NAMALWA (cell line): ENCODE results near the gene ATP5PO.

Experiments used
- DNase-seq: peaks from one replicate; pipeline ENCODE4 v3.0.0-alpha.2; 2015; ENCODE audit warnings: low spot score

ATP5PO gene, protein sequence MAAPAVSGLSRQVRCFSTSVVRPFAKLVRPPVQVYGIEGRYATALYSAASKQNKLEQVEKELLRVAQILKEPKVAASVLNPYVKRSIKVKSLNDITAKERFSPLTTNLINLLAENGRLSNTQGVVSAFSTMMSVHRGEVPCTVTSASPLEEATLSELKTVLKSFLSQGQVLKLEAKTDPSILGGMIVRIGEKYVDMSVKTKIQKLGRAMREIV

DNA sequence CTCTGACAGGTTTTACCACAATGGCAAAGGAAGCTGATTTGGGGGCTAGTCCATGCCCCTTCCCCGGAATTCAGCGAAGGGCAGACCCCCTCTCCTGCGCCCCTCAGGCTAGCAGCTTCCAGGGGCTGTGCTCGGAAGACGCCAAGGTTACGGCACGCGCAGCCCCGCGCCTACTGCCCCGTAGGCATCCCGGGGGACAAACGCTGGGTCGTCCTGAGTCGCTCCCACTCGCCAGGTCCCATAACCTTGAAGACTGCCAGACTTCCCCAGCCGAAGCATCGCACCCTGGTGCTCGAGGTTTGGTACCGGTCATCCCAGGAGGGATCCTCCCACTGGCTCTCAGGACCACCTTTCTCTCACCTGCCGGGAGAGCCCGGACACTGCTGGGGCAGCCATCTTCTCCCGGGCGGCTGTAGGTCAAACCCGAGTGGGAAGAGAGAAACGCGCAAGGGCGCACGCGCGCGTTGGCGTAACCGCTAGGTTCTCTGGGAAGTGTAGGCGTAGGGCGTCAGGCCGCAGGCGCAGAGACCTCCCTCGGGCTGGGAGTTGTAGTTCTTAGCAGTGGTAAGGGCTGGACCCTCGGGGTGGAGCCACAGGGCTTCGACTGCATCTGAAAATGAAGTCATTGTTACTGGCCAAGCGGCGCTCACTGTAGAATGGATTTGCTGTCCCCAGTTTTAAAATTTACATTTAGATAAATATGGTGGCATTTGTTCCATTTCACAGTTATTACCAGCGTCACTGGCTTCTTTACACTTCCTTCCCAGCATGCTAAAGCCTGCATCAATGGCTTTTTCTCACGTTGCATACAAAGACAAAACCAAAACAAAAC lies at the start of gene ATP5PO:
Gene ATP5PO (minus strand): TSS at position 437 of the 832 bp plus-strand sequence. CDS start 41 bp downstream, at position 396.
- peak; percentile 98 for DNase-seq

DNA sequence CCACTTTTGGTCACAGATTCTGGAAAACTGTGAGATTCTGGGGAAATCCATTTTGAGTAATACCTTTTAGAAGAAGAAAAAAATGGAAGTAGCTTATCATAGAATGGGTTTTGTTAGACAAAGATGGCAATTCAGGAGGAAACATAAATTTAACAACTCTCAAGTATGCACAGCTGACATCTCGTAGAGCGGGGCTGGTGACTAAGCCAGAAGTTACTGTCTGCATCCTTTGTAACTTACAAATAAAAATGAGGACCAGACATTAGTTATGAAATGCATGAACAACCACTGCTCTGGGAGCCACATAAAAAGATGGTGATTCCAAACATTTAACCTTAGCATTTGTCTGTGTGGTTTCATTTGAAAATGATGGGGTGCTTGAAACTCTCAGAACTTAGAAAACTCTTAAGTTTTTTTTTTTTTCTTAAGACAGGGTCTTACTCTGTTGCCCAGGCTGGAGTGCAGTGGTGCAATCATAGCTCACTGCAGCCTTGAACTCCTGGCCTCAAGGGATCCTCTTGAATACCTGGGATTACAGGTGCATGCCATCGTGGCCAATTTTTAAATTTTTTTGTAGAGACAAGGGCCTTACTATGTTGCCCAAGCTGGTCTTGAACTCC lies 49.2 kb upstream of the ATP5PO start:
- DNase-seq: no peak

DNA sequence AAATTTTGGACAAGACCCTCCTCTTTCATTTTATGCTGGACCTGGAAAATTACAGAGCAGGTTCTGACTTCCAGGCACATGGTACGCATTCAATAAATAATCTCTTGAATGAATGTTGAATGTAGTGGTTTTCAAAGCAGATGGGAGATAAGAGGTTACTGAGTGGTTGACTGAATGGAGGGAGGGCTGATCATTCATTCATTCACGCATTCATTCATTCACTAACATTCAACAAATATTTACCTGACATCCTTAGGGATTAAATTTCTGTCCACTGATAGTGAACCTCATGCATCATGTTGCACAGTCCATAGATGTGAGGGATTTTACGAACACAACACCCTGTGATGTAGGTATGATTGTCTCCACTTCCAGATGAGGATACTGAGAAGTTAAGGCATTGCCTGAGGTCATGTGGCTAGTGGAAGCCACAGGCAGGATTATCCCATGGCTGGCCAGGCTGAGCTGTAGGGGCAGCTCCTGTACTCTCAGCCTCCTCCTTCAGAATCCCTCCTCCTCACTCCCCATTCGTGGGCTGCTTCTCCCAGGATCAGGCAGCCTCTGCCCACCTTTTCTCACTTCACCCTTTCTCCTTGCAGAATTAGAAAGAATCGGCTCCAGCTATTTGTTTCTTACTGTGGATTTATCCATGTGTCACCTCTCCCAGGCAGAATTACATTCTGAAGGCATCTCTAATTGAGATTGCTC lies 48.4 kb upstream of the ATP5PO start:
- no peak for DNase-seq

DNA sequence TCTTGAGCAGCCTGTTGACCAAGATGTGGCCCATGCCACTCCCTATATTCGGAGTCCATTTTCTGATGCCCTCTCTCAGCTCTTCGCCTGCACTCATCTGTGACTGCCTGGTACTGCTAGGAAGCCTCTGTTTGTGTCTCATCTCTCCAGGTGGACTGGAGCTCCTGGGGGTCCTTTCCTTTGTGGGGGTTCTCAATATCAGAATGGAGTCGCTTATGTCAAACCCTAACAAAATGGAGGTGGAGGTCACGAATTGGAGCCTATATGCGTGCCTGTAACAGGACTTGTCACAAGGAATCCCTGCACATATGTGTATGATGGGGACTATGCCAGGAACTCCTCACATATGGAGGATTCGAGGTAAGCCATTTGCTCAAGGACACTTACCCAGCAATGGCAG lies 46.7 kb upstream of the ATP5PO start:
- no peak for DNase-seq

DNA sequence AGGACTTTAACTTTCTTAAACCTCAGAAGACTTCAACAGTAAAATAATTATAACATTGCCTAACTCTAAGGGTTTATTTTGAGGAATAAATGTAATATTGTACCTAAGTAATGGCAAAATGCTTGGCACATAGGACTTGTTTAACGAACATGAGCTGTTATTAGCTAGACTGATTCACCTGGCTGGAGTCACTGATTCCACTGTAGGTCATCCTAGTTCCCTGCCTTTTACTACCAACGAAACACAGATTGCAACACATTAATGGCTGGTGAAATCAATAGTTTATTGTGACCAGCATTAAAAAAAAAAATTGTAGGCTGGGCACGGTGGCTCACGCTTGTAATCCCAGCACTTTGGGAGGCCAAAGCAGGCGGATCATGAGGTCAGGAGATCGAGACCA lies 45.5 kb upstream of the ATP5PO start:
- DNase-seq: no peak

DNA sequence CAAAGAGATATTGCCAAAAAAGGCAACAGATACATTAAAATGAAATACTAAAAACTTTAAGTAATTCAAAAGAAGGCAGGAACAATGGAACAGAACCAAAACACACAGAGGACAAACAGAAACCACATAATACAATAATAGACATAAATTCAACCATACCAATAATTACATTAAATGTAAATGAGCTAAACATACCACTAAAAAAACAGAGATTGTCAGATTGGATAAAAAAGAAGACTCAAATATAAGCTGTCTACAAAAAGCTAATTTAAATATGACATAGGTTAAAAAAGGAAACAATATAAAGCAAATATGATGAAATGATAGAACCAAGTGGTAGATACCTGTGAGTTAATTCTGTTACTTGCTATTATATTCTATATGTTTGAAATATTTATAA lies 44.1 kb upstream of the ATP5PO start:
- no peak for DNase-seq

DNA sequence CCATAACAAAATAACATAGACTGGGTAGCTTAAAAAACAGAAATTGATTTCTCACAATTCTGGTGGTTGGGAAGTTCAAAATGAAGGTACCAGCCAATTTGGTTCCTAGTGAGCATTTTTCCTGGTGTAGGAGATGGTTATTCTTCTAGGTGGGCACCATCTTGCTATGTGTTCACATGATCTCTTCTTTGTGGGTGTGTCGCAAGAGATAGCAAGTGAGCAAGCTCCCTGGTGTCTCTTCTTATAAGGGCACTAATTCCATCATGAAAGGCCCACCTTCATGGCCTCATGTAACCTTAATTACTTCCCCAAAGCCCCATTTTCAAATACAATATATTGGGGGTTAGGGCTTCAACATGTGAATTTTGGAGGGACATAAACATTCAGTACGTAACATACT lies 38.8 kb upstream of the ATP5PO start:
- no peak for DNase-seq

DNA sequence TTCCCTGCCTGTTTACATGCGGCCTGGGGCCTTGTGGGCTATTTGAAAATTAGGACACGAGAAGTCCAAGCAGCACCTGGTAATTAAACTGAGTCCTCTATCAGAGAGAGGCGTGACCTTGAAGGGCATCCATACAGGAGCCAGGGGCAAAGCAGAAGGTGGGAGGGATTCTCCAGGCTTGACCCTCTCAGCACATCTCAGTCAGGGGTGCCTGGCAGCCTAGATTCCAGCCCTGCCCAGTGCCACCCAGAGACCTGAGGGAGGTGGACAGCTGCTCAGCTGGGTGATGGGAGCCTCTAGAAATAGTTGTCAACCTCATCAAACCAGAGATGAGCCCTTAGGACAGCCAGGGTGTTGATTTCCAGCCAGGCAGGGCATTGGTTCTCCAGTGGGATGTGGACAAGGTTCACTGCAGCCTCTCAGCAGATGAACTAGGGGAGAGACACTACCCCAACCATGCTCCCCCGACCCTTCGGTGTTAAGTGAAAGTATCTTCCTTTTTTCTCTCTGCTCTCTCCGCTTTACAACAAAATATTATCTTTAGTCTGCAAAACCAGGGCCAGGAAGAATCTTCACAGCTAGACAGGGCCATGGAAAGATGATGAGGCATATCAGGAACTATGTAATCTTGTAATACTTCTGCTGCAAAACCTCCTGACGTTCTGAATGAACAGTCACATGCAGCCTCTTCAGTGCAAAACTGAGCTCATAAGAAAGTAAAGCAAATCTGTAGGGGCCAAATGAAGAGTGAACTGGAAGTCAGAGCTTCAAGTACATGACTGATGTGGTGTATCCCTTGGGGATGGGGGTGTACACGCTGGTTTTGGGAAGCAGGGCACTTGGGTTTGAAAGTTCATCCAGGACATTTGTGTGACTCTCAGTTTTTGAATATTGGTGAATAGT lies 35.9 kb upstream of the ATP5PO start:
- DNase-seq: no peak

DNA sequence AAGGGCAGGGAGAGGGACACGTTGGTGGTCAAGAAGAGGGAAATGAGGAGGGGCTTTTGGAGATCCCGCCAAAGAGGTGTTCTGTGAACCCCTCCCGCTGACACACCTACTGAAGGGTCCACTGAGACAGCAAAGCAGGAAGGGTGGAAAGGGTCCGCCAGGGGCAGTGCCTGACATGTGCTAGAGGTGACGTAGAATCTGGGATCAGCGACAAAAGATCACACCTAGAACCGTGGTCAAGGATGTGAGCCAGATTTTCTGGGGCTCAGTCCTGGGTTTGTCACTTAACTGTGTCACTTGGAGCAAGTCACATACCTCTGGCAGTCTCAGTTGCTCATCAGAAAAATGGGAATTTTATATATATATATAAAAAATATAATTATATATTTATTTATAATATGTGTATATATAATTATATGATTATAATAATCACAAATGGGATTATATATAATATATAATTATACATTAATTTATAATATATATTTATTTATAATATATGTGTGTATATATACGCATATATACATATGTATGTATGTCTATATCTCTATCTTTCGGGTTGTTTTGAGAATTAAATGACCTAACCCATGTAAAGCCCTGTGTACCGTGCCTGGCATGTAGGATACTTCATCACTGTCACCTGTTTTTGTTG lies 35.0 kb upstream of the ATP5PO start:
- no peak for DNase-seq

DNA sequence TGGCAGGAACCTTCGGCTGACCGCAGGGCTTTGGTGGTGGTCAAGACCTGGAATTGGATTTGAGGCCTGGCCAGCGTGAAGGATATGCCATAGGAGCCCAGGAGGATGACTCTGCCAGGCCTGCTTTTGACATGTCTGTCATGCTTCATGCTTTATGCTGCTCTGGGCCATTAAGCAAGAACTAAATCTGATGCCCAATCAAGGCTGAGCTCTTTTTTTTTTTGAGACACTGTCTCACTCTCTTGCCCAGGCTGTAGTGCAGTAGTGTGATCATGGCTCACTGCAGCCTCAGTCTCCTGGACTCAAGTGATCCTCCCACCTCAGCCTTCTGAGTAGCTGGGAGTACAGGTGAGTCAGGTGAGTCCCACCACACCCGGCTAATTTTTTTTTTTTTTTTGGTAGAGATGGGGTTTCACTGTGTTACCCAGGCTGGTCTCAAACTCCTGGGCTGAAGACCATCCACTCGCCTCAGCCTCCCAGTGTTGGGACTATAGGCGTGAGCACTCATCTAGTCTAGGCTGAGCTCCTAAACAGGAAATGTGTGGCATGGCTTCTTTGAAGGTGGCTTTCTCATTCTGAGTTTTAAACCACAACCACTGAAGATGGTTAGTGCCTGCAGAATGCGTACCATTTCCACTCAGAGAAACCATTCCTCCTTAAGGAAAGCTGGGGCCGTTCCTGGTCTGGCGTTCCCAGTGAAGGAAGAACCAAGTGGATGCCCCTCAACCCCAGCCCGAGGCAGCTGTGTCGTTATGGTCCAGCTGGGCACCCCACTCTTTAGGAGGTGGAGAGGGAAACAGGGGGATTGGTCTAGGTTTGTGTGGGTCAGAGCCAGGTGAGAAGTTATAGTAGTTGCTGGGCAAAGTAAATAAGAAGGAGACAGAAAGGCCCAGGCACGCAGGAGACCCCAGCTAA lies 34.2 kb upstream of the ATP5PO start:
- DNase-seq: no peak

DNA sequence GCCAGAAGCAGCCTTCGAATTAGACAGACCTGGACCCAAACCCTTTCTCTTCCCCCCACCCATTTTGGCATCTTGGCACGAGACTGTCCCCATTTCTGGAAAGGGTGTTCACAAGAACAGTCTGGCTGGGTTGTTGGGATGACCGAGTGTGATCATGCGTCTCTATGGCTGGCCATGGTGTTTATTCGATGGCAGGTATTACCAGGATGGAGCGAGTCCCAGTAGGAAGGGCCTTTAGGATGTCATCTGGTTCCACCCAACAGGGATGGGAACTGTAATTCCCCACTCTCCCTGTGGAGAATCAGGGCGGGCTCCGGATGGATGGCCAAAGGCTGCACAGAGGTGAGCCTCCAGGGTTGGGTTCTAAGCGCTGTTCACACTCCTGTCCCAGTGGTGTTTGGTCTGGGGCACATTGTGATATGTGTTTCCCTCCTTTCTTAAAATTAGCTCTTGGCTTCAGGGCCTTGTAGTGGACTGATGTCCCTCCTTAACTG lies 33.4 kb upstream of the ATP5PO start:
- no peak for DNase-seq

DNA sequence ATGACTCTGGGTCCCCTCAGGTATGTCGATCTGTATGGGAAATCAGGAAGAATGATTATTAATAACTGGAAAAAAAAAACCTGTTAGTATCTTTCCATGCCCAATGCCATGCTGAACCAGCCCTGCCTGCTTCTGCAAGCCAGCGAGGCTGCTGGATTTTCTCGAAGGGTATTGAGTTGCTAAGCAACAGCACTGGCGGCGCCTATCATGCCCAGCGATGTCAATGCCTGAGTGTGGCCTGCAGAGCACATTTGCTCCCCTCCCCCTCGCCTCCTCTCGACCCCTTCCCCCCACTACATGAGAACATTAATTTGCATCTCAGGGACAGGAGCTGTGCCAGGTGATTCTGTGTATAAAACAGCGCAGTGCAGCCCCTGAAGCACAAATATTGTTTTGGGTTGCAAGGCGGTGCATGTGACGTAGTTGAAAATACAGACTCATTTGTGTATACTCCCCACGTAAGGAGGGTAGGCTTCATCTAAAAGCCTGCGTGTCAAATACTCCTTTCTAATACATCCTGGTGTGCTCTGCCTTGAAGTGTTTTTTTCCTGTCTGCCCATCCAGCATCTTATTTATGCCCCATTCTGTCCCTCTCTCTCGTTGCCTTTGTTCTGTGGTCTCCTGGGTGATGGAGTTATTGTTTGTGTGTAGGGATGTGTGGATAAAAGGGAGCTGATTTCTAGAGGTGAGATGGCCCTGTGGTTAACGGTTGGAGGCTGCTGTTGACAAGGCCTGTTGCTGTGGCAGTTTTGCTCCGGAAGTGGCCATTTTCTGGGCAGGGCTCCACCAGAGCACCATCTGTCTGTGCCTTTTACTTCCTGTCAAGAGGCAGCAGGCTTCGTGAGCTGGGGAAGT lies 32.7 kb upstream of the ATP5PO start:
- DNase-seq: peak; percentile 55

DNA sequence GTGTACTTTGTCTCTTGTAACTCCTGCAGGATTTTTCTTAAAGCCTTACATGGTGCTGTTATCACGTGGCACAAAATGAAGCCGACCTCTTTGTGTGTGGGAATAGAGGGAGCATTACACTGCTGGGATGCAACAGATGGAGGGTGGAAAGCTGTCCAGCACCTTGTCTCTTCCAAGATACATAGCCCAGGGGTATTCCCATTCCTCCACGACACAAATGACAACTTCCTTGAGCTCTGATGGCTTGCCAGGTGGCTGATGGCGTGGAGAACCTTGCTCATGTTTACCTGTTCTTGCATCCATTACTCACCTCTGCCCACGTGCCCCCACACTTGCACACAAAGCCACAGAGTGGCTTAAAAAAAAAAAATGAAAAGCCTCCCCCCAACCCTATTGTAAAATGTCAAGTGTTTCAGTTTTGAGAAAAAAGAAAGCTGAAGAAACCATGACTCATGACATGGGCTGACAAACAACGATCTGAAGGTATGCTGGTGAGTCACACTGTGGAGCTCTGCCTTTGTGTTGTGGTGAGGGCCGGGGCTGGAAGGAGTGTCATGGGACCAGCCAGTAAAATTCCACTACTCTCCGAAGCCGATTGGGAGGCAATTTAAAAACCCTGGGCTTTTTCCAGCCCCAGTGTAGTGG lies 32.0 kb upstream of the ATP5PO start:
- DNase-seq: peak; percentile 23

DNA sequence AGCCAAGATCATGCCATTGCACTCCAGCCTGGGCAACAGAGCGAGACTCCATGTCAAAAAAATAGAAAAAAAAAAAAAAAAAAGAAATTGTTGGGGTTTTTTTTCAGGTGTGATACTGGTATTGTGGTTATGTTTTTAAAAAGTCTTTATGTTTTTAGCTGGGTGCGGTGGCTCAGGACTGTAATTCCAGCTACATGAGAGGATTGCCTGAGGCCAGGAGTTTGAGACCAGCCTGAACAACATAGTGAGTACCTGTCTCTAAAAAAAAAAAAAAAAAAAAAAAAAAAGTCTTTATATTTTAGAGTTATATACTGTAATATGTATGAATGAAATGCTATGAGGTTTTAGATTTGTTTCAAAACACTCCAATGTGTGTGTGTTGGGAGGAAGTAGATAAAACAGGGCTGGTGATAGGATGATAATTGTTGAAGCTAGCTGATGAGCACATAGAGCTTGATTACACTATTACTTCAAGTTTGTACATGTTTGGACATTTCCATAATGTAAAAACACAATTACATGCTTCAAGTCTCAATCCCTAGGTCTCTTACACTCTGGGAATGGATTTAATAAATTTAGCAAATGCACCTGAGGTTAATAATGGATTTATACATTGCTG lies 30.2 kb upstream of the ATP5PO start:
- no peak for DNase-seq

DNA sequence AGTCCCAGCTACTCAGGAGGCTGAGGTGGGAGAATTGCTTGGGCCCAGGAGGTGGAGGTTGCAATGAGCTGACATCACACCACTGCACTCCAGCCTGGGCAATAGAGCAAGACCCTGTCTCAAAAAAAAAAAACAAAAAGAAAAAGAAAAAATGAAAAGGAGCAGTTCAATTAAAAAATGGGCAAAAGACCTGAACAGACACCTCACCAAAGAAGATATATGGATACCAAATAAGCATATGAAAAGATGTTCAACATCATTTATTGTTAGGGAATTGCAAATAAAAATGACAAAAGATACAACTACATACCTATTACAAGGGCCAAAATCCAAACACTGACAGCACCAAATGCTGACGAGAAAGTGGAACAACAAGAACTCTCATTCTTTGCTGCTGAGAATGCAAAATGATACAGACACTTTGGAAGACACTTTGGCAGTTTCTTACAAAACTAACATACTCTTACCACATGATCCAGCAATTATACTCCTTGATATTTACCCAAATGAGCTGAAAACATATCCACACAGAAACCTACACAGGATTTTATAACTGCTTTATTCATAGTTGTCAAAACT lies 28.7 kb upstream of the ATP5PO start:
- DNase-seq: no peak

DNA sequence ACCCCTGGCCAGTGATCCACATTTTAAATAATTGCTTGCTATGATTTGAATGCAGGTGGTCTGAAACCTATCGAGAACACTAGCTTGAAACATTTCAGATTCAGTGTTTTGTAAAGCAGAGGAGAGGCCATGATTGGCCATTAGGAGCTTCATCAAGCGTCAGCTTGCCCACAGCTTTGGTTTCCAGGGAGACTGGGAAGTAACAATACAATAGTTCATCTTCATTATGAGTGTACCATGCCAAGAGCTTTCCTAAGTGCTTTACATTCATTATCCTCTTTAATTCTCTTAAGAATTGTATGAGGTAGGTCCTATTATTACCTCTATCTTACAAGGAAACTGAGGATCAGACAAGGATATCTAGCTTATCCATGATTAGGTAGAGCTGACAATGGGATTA lies 27.7 kb upstream of the ATP5PO start:
- no peak for DNase-seq

DNA sequence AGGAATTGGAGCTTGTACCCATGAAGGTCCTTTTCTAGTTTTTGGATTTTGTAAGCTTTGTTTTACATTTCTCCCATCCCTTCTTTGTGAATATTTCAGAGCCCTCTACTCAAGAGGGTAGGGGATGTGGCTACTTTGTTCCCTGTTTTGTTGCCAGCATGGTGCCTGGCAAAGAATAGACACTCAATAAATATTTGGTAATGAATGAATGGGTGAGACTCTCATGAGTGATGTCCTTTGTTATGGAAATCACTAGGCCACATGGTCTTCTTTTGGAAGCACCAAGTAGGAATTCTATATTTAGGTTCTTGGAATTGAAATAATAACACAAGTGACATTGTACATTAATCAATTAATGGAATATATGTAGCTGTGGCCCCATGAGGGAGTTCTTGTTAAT lies 26.8 kb upstream of the ATP5PO start:
- no peak for DNase-seq

DNA sequence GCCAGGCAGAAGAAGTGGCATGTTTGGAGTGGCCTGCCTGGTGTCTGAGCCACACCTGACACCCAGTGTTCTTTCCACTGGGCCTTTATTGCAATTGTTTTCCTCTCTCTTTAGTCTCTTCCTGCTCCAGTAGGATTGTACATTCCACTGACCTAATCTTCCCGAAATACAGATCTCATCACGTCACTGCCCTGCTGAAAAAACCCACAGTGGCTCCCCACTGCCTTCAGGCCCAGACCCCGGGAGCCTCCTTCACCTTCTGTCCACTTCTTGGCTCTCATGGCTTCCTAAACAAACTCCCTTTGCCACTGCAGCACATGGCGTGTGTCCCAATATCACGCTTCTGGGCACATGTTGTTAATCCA lies 25.3 kb upstream of the ATP5PO start:
- DNase-seq: no peak
